Fibroblast of pulmonary artery (primary cell): ENCODE results near the gene IYD.
"Not testable (repeated sequence)": the region's sequence is repeated elsewhere in the genome, so short reads cannot be mapped to it uniquely, and the experiment has no call there.

ENCODE experiments used
- DNase-seq: peaks from one replicate; pipeline ENCODE4 v3.0.0-alpha.2; 2010; ENCODE audit warnings: low read depth
- H3K4me3 ChIP-seq: replicated peaks from 2 replicates; pipeline ENCODE4 v1.5.1; 2011; ENCODE audit warnings: low read depth, mild to moderate bottlenecking, control low read depth, low read length, moderate library complexity
- TF ChIP-seq, protein P1 (sequence below): IDR thresholded peaks from 2 replicates; pipeline ENCODE4 v1.5.1; 2011; ENCODE audit warnings: mild to moderate bottlenecking, control low read depth, low read length, inconsistent platforms; ENCODE audit errors: missing control alignments

The IYD gene

GRCh38 chr6:150439373-150439772 lies 70.6 kb downstream of the IYD start:
- TF ChIP-seq, protein P1, sequence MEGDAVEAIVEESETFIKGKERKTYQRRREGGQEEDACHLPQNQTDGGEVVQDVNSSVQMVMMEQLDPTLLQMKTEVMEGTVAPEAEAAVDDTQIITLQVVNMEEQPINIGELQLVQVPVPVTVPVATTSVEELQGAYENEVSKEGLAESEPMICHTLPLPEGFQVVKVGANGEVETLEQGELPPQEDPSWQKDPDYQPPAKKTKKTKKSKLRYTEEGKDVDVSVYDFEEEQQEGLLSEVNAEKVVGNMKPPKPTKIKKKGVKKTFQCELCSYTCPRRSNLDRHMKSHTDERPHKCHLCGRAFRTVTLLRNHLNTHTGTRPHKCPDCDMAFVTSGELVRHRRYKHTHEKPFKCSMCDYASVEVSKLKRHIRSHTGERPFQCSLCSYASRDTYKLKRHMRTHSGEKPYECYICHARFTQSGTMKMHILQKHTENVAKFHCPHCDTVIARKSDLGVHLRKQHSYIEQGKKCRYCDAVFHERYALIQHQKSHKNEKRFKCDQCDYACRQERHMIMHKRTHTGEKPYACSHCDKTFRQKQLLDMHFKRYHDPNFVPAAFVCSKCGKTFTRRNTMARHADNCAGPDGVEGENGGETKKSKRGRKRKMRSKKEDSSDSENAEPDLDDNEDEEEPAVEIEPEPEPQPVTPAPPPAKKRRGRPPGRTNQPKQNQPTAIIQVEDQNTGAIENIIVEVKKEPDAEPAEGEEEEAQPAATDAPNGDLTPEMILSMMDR = no peak
- no peak for DNase-seq
- no peak overlapping the region for H3K4me3 ChIP-seq

DNA sequence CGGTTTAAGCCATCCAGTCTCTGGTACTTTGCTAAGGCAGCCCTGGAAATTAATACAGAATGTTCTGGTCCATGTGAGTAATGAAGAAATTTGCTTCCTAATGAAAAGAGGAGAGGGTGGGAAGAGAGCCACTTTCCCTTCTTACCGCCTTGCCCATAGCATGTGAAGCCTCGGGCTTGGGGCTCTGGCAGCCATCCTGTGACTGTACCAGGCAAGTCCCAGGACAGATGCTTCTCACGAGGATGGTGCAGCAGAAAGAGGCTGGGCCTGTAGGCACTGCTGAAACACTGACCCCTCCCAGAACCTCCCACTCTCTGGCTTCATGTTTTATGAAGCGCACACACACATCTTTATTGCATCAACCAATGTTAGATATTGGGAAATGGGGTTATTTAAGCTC lies 74.8 kb downstream of the IYD start:
- H3K4me3 ChIP-seq = no peak overlapping the region
- DNase-seq = no peak
- TF ChIP-seq, protein P1 = no peak

GRCh38 chr6:150444308-150444707 lies 75.5 kb downstream of the IYD start:
- DNase-seq = no peak
- H3K4me3 ChIP-seq = no peak overlapping the region
- TF ChIP-seq, protein P1 = no peak

DNA sequence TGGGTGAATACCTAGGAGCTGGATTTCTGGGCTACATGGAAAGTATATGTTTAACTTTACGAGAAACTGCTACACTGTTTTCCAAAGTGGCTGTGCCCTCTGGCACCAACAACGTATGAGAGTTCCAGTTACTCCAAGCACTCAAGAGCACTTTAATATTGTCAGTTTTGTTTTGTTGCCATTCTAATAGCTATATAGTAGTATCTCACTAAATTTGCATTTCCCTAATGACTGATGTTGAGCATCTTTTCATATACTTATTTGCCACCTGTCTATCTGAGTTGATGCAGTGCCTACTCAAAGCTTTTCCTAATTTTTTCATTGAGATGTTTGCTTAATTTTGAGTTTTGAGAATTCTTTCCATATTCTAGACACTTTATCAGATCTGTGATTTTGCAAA lies 76.7 kb downstream of the IYD start:
- no peak for DNase-seq
- TF ChIP-seq, protein P1 = no peak
- no peak overlapping the region for H3K4me3 ChIP-seq

GRCh38 chr6:150448221-150448620 lies 79.4 kb downstream of the IYD start:
- DNase-seq = no peak
- no peak overlapping the region for H3K4me3 ChIP-seq
- TF ChIP-seq, protein P1 = no peak

- not testable (repeated sequence) for DNase-seq, H3K4me3 ChIP-seq
These were observed 80.2 kb downstream of the IYD start for GRCh38 chr6:150449055-150449454.

DNA sequence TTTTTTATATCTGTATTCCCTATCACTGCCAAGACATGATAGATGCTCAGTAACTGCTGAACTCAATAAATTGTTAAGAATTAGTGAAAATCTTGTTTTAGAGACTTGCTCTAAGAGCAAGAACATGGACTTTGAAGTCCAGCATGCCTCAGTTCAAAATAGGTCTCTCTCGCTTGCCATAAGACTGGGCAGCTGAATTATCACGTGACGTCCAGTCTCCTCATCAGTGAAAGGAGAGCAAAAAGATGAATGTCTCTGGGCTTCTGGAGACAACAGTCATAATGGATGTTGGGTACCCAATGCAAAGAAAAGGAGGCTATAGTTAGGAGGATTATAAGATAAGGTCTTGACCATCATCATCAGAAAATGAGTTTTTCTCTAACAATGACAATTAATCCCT lies 82.1 kb downstream of the IYD start:
- DNase-seq = no peak
- no peak overlapping the region for H3K4me3 ChIP-seq
- TF ChIP-seq, protein P1 = no peak
